HepG2 (cell line): Measurements from ENCODE around the gene KNL1. TPM values are rescaled to one million over a fixed set of nuclear protein-coding genes. Genes with fewer than 3 reads are reported as not detected.

Source experiments
- HNRNPH1 ChIP-seq: fragments of 200-400 bp; formaldehyde crosslinking; optimal IDR thresholded peaks from 2 replicates; pipeline ENCODE3; 2017; ENCODE audit warnings: mild to moderate bottlenecking, low read depth, low read length
- HOMEZ ChIP-seq: IDR thresholded peaks from 2 replicates; pipeline ENCODE4 v1.6.1; 2016; ENCODE audit warnings: low read depth
- IRF1 ChIP-seq: sonication (generic); formaldehyde crosslinking; IDR thresholded peaks from 2 replicates; pipeline ENCODE4 v1.4.0; 2020; ENCODE audit warnings: low read depth, mild to moderate bottlenecking, missing genetic modification reagents
- IRF2 ChIP-seq: IDR thresholded peaks from 2 replicates; pipeline ENCODE4 v1.6.1; 2018; ENCODE audit warnings: missing genetic modification reagents, missing compliant biosample characterization
- KMT2A ChIP-seq: sonication (generic); formaldehyde crosslinking; IDR thresholded peaks from 2 replicates; pipeline ENCODE4 v1.4.0; 2020; ENCODE audit warnings: missing genetic modification reagents
- KMT2B ChIP-seq: IDR thresholded peaks from 2 replicates; pipeline ENCODE4 v1.6.1; 2016; ENCODE audit warnings: missing genetic modification reagents, missing compliant biosample characterization
- MEIS1 ChIP-seq: sonication (generic); formaldehyde crosslinking; IDR thresholded peaks from 2 replicates; pipeline ENCODE4 v1.9.0; 2021; ENCODE audit warnings: mild to moderate bottlenecking, missing genetic modification reagents, moderate library complexity, borderline replicate concordance
- MYPOP ChIP-seq: sonication (generic); formaldehyde crosslinking; IDR thresholded peaks from 2 replicates; pipeline ENCODE4 v1.8.1; 2023; ENCODE audit warnings: mild to moderate bottlenecking, moderate library complexity, missing genetic modification reagents
- NFKBIZ ChIP-seq: IDR thresholded peaks from 2 replicates; pipeline ENCODE4 v1.6.1; 2018; ENCODE audit warnings: missing genetic modification reagents, missing compliant biosample characterization
- NR2C2 ChIP-seq: sonication (generic); formaldehyde crosslinking; IDR thresholded peaks from 2 replicates; pipeline ENCODE4 v1.4.0; 2020; ENCODE audit warnings: missing genetic modification reagents, mild to moderate bottlenecking, moderate library complexity, borderline replicate concordance
- POLR2A ChIP-seq, 2 experiments: IDR thresholded peaks; 2 replicates each; pipeline ENCODE4 v1.6.1; 2011; ENCODE audit warnings: low read depth in 2 of 2, low read length in 2 of 2, mild to moderate bottlenecking in 1 of 2, moderate library complexity in 1 of 2; ENCODE audit not compliant: insufficient read depth in 1 of 2
- RARA ChIP-seq: IDR thresholded peaks from 2 replicates; pipeline ENCODE4 v1.6.1; 2016; ENCODE audit warnings: missing genetic modification reagents, missing compliant biosample characterization
- RNF219 ChIP-seq: sonication (generic); formaldehyde crosslinking; IDR thresholded peaks from 2 replicates; pipeline ENCODE4 v1.5.0; 2020; ENCODE audit warnings: mild to moderate bottlenecking, missing genetic modification reagents
- SAP130 ChIP-seq: IDR thresholded peaks from 2 replicates; pipeline ENCODE4 v1.6.1; 2016; ENCODE audit warnings: low read depth
- SRF ChIP-seq: IDR thresholded peaks from 2 replicates; pipeline ENCODE4 v1.6.1; 2011; ENCODE audit warnings: mild to moderate bottlenecking, low read depth, low read length, moderate library complexity
- STAT6 ChIP-seq: sonication (generic); formaldehyde crosslinking; IDR thresholded peaks from 2 replicates; pipeline ENCODE4 v1.4.0; 2020; ENCODE audit warnings: missing genetic modification reagents, mild to moderate bottlenecking, borderline replicate concordance
- TBX2 ChIP-seq: sonication (generic); formaldehyde crosslinking; IDR thresholded peaks from 2 replicates; pipeline ENCODE4 v1.5.0; 2020; ENCODE audit warnings: missing genetic modification reagents, mild to moderate bottlenecking, borderline replicate concordance
- ZNF230 ChIP-seq: sonication (generic); formaldehyde crosslinking; IDR thresholded peaks from 2 replicates; pipeline ENCODE4 v1.4.0; 2020; ENCODE audit warnings: mild to moderate bottlenecking, missing genetic modification reagents
- ZNF280B ChIP-seq: sonication (generic); formaldehyde crosslinking; IDR thresholded peaks from 2 replicates; pipeline ENCODE4 v1.5.0; 2020; ENCODE audit warnings: missing genetic modification reagents, mild to moderate bottlenecking, borderline replicate concordance
- ZSCAN21 ChIP-seq: sonication (generic); formaldehyde crosslinking; IDR thresholded peaks from 2 replicates; pipeline ENCODE4 v1.8.0; 2022; ENCODE audit warnings: mild to moderate bottlenecking, missing genetic modification reagents, moderate library complexity, borderline replicate concordance
- polyA plus RNA-seq, 8 experiments: library from polyadenylated mRNA; depleted of rRNA in 3 of 8; stranded (reverse) in 7 of 8; unstranded in 1 of 8; fragments of >200 nt; fragmentation: Illumina TruSeq in 4 of 8; extraction: Trizol in 4 of 8; gene quantifications; 2 replicates each; pipeline versions ENCODE4 v1.2.1 to v1.2.3, GENCODE V29; 2011 to 2016; ENCODE audit warnings: low read depth in 4 of 8, missing spikeins in 1 of 8, mixed read lengths in 1 of 8; ENCODE audit not compliant: insufficient read depth in 1 of 8
- total RNA-seq, 5 experiments: library from RNA; depleted of rRNA; stranded (reverse); fragments of >200 nt; fragmentation: Illumina TruSeq; extraction: Trizol; gene quantifications; 2 replicates each; pipeline ENCODE4 v1.2.3, GENCODE V29; 2016; ENCODE audit warnings: low read depth in 1 of 5

KNL1 gene
- total and polyA plus RNA-seq, 2 of the 13 experiments (the other 11 are each of a cell fraction or from before 2014, with no cell fraction given): 8.0 to 21.4 TPM

- TF ChIP-seq ZNF280B (CRISPR knock-in tag) (0 out of 2 replicates have a peak, but pooled peaks have one; percentile 68), SRF (no peak), MEIS1 (no peak), RNF219 (CRISPR knock-in tag) (no peak), IRF1 (CRISPR knock-in tag) (no peak), ZSCAN21 (CRISPR knock-in tag) (no peak), SAP130 (CRISPR knock-in tag) (peak; percentile 8; the same call in 1 of the 2 replicates), TBX2 (CRISPR knock-in tag) (peak; percentile 5; the same call in 1 of the 2 replicates), RARA (CRISPR knock-in tag) (no peak), HNRNPH1 (no peak), POLR2A (IDR thresholded peaks at IDR 0.05; ENCODE audit: insufficient read depth in 1 of 2, low read depth in 2 of 2, low read length in 2 of 2) (0 out of 4 replicates have a peak, but pooled peaks of 1 of the 2 experiments have one; percentile 12), IRF2 (CRISPR knock-in tag) (peak; percentile 5; the same call in 1 of the 2 replicates), NFKBIZ (0 out of 2 replicates have a peak, but pooled peaks have one; percentile 22), ZNF230 (no peak), MYPOP (CRISPR knock-in tag) (no peak), KMT2B (CRISPR knock-in tag) (0 out of 2 replicates have a peak, but pooled peaks have one; percentile 51), NR2C2 (CRISPR knock-in tag) (no peak), STAT6 (CRISPR knock-in tag) (0 out of 2 replicates have a peak, but pooled peaks have one; percentile 9), HOMEZ (no peak), KMT2A (CRISPR knock-in tag) (peak; percentile 78; the same call in 1 of the 2 replicates)
Measured at GRCh38 chr15:40594429-40594836, 384 bp downstream of the KNL1 start (continued).
